Transverse colon (tissue), 3 donors: Measurements from ENCODE around the gene TMC5.

Experiments
- POLR2A ChIP-seq: fragments of 450-650 bp; IDR thresholded peaks from one replicate; pipeline ENCODE4 v1.6.1; 2016; ENCODE audit warnings: antibody characterized with exemption, mild to moderate bottlenecking, moderate library complexity
- TF ChIP-seq, protein P1 (sequence below), 5 experiments: fragments of 200-600 bp in 3 of 5; fragments of 450-650 bp in 2 of 5; sonication (generic) in 3 of 5; IDR thresholded peaks; 1 replicate in 2 of 5; 2 replicates in 3 of 5; pipeline ENCODE4 v1.5.1; 2016 to 2017; ENCODE audit warnings: antibody characterized with exemption in 5 of 5, inconsistent platforms in 3 of 5, mild to moderate bottlenecking in 2 of 5, moderate library complexity in 1 of 5

DNA sequence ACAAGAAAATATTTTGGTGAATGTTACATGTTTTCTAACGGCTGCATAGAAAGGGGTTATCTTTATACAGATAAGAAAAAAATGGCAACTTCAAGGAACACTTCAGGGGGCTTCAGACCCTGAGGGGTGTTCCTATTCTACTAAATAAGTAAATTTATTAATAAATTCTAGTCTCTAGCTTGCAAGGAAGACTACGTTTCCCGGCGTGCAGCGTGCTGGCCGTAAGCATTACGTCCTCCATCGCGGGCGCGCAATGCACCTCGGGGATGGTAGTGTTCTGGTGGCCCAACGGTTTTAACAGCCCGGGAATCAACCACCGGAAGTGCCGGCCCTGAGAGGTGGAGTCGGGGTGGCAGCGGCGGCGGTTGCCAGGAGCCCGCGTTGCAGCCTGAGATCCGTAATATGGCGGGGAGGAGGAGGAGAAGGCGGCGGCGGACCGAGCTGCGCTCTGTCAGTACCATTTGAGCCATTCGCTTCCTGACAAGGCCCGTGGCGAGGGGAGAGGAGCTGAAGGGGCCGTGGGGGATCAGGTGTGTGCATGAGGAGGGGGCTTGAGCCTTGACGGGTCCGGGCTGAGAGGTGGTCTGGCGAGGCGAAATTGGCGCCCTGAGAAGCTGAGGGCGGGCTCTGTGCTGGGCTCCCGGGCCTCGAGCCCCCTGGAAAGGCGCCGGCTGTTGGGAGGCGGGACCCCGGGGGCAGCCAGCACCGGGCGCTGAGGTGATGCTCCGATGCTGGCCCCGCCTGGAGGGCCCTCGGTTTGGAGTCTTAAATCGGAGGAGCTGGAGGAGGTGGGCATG is 106.1 kb downstream of the TMC5 start, which contains the start of gene CCP110:
- TF ChIP-seq, protein P1, sequence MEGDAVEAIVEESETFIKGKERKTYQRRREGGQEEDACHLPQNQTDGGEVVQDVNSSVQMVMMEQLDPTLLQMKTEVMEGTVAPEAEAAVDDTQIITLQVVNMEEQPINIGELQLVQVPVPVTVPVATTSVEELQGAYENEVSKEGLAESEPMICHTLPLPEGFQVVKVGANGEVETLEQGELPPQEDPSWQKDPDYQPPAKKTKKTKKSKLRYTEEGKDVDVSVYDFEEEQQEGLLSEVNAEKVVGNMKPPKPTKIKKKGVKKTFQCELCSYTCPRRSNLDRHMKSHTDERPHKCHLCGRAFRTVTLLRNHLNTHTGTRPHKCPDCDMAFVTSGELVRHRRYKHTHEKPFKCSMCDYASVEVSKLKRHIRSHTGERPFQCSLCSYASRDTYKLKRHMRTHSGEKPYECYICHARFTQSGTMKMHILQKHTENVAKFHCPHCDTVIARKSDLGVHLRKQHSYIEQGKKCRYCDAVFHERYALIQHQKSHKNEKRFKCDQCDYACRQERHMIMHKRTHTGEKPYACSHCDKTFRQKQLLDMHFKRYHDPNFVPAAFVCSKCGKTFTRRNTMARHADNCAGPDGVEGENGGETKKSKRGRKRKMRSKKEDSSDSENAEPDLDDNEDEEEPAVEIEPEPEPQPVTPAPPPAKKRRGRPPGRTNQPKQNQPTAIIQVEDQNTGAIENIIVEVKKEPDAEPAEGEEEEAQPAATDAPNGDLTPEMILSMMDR (IDR thresholded peaks at IDR 0.05) = no peak
- peak; percentile 75 for TF ChIP-seq POLR2A
